NCI-H1048 (cell line): Measurements from ENCODE around the gene NTN4.
"Not testable (repeated sequence)": the region's sequence is repeated elsewhere in the genome, so short reads cannot be mapped to it uniquely, and the experiment has no call there.

Source experiments
- DNase-seq: peaks from one replicate; lab custom pipeline; 2025; lab: John Stamatoyannopoulos, UW

Gene NTN4

DNA sequence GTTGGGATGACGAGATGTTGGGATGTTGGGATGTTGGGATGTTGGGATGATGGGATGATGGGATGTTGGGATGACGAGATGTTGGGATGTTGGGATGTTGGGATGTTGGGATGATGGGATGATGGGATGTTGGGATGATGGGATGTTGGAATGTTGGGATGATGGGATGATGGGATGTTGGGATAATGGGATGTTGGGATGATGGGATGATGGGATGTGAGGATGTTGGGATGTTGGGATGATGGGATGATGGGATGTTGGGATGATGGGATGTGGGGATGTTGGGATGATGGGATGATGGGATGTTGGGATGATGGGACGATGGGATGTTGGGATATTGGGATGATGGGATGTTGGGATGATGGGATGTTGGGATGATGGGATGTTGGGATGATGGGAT, 135.9 kb downstream of the NTN4 start:
- DNase-seq = not testable (repeated sequence)

DNA sequence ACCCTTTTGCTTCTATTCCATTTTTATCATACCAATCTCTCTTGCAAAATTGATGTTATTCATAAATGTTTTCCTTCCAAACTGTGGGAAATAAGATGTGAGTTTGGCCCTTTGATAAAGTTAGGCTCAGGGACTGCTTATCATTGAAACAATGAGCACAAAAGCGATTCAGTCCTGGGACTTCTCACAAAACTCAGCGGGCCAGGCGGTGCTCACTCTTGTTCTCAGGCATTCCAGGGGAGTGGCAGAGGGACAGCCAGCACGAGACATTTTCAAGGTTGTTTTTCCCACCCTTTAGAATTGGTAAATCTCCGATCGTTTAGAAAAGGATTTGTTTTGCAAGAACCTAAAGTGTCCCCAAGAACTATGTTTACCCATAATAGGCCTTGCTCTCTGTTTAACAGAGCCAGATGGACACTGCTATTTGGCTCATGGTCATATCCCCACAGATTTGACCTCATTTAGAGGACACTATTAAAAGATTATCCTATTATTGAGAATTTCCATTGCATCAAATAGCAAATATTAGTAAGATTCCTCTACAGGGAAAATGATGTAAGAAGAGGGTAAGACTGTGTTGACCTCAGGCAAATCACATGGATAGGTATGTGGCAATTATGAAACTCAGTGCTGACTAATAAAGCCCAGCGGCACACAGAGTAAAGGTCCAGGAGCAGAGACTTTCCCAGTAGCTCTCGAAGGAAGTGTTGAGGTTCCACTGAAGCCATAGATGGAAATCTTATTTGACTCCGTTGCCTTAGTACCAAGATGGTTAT, 136.6 kb downstream of the NTN4 start:
- DNase-seq = no peak

DNA sequence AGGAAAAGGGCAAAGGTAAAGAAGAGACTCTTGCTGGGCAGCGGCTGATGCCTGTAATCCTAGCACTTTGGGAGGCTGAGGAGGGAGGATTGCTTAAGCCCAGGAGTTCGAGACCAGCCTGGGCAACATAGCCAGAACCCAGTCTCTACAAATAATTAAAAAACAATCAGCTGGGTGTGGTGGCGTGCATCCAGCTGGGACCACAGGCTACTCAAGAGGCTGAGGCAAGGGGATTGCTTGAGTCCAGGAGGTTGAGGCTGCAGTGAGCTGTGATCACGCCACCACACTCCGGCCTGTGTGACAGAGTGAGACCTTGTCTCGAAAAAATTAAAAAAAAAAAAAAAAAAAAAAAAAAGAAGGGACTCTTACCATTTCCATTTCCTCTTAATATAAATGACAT, 138.9 kb downstream of the NTN4 start:
- DNase-seq = no peak

DNA sequence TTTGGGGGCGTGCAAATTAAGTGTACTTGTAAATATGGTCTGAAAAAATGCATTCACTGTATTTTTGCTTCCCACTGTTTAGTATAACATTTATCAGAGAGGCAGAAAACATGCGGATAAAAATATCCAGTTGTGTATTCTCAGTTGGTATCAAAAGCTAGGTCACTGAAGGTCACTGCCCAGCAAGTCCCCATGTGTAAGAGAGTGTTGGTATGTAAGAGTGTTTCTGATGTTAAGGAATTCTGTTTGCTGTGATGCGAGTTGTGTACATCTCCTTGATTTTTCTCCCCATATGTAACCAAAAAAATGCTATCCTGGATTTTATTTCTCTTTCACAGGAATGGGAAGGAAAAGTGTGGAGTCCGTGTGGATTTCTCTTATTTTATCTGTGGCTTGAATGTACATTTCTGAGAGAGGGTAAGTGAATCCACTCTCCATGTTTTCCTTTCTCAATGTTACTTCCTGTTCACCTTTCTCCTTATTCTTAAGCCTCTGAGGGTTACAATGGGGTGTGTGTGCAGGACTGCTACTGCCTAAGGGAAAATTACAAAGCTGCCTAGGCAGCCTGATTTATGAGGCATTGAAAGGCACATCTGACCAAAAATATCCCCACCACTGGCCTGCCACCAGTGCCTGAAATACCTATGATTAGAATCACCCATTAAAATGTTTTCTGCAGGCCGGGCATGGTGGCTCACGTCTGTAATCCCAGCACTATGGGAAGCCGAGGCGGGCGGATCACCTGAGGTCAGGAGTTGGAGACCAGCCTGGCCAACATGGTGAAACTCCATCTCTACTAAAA, 141.4 kb downstream of the NTN4 start:
- DNase-seq = peak; percentile 22

DNA sequence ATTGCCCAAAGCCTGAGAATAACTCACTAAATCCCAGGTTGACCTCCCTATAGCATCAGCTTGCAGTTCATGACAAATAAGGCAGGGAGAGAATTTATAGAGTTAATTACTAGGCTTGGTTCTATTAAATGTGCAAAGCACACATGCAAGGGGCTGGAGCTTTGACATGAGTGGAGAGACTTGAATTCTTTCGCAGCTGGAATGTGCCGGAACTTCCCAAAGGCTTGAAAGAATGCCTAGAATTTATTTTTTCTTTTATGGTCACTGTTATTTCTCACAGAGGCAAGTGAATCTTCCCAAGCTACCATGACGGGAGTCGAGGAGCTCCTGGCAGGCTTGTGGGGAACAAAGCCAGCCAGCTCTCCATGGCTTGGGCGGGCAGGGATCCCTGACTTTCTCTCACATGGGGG, 143.8 kb downstream of the NTN4 start:
- DNase-seq = no peak

DNA sequence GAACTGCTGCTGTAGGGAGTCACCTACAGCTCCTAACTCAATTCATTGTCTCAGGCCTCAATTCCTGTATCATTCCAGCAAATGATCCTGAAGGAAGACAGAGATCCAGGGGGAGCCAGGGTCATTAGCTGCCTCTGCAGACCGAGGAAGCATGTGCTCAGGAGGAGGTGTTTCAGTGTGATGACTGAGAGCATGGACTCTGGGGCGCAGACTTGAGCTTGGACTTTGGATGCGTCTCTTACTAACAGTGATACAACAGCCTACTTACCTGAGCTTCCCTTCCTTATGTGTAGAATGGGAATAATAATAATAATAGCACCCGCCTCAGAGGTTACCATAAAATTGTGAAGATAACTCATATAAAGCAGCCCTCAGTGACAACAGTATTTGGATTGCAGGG, 147.3 kb downstream of the NTN4 start:
- DNase-seq = no peak

DNA sequence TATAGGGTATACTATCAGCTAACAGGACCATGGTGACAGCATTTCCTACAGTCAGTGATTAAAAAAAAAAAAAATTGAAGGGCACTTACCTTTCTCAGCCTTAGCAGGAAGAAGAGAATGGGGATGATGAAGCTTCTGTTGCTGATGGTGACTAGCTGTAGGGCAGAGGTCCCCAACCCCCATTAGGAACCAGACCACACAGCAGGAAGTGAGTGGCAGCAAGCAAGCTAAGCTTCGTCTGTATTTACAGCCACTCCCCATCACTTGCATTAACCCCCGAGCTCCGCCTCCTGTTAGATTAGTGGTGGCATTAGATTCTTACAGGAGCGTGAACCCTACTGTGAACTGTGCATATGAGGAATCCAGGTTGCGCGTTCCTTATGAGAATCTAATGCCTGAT, 148.0 kb downstream of the NTN4 start:
- DNase-seq = no peak

DNA sequence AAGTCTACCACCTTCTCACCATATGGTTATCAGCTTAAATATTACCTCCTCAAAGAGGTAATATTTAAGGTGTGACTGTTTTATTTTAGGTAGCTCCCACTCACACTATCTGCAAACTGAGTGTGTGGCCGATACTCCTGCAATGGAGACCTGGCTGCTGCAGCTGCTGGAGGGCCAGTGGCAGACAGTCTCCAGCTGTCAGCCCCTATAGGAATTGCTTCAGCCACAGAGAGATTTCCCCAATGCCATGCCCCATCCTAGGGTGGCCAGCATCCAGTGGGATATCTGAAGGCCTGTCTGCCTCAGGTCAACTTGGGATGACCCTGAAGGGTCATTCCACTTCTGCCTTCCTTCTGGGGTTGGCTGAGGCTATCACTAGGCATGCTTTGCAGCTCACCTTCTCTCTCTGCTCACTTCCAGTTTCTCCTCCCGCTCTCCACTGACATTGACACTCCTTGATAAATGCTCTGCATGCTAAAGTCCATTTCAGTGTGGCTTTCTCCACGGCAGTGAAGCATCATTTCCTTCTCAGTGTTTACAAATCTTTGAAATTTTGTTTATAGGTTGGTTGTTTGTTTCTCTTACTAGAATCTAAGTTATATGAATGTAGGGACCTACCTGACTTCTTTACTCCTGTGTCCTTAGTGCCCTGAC, 149.1 kb downstream of the NTN4 start:
- no peak for DNase-seq

DNA sequence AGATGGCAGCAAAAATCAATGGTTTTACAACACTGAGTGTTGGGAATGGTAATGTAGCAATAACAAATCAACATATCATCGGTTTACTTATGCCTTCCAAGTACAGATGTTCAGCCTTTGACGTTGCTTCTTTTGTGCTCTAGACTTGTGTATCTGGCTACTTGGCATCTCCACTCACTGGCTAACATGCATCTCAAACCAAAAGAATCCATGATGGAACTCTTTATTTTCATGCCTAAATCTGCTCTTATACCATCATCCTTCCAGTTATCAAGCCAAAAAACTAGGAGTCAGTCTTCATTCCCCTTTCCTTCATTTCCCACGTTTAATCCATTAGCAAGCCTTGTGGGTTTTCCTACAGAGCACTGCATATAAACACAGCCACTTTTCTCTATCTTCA, 150.0 kb downstream of the NTN4 start:
- DNase-seq = no peak

DNA sequence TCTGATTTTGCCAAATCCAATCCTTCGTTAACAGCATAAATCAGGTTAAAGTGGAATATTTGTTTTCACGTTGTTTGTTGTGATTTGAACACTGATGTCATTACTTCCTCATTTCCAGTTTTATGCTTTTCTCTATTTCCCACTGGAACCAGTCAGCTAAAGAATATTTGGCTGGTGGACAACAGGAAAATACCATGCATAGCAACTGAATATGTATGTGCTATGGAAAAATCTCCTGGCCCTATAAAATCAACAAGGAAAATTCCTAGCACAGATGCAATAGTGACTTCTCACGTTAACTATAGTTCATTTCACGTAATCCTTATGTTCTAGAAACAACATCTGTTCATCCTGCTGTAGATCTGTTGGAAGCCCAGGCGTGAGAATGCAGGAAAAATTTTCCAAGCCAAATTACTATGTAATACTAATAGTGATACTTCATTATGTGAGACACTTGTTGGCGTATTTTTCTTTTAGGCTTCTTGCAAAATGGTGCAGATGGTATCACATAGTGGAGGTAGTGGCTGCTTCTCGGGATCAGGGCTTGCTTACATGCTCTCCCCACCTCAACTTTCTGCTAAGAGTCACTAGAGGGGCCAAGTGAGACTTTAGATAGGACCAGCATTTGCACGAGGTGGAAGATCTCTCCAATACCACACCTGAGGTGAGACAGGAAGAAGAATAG, 153.0 kb downstream of the NTN4 start:
- no peak for DNase-seq

DNA sequence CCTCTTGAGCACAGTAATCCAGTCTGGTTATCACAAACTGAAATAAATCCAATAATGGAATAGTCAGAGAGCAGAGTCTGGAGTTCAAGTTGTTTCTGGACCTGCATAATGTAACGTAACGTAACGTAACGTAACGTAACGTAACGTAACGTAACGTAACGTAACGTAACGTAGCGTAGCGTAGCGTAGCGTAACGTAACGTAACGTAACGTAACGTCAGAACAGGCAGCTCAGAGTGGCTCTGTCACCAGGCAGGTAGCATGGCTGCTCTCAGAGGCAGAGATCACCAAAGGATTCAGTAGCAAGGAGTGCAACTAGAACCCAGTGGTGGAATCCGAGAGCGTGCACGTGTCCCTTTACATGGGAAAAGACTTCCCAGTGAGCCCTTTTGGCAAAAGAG, 153.6 kb downstream of the NTN4 start:
- no peak for DNase-seq

DNA sequence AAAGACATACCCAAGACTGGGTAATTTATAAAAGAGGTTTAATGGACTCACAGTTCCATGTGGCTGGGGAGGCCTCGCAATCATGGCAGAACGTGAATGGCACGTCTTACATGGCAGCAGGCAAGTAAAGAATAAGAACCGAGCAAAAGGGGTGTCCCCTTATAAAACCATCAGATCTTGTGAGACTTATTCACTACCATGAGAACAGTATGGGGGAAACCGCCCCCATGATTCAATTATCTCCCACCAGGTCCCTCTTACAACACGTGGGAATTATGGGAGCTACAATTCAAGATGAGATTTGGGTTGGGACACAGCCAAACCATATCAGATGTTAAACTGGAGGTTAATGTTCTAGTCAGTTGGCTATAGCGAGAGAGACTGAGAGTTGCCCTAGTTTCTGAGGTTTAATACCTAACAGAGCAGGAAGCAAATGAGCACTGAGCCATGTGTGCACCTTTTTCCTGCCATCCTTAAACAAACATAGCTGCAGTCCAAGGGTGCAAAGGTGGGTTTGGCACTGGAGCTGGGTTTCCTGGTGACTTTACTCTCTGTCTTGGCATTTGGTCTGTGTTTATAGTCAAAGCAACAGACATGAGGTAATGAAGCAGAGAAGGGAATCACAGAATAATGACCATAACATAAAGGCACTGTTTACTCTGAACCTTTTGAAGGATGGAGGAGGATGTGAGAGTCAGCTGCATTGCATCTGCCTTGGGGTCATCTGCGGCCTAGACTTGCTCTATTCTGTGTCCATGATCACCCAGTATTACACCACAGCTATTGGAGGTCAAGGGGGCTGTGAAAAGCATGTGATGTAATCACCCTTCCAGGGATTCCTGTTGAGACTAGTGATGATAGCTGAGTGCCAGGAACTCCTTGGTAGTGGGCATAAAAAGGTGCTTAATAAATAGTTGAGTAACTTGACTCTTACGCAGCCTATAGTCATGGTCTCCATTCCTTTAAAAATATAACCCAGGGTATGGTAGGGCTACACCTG, 155.6 kb downstream of the NTN4 start:
- DNase-seq = no peak

DNA sequence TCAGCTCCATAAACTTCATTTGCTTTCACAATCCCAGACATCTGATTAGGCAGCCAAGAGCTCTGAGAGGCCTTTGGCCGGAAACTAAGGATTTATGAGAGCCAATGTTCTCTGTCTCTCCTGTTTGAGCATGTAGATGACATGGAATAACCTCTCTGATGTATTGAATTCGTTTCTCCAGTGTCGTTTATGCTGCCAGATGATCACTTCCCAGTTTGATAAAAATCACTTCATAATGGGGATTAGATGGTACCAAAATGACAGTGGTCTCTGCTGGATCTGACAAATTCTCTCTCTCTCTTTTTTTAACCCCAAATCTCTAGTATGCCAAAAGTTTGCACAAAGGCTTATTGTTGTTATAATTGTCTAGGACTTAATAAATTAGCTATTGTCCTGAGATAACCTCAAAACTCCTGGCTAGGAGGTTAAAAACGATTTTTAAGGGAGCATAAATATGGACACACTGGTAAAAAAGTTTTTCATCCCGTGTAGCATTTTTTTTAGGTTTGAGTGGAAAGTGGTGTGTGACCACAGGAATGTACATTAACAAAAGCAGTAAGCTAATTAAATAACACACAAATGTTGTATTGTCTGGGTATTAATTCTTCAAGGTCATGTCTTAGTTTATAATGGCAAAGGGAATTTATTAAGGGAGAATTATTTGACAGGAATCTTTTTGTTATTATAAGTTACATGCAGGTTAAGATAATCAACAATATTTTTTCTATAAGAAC, 156.7 kb downstream of the NTN4 start:
- DNase-seq = no peak

DNA sequence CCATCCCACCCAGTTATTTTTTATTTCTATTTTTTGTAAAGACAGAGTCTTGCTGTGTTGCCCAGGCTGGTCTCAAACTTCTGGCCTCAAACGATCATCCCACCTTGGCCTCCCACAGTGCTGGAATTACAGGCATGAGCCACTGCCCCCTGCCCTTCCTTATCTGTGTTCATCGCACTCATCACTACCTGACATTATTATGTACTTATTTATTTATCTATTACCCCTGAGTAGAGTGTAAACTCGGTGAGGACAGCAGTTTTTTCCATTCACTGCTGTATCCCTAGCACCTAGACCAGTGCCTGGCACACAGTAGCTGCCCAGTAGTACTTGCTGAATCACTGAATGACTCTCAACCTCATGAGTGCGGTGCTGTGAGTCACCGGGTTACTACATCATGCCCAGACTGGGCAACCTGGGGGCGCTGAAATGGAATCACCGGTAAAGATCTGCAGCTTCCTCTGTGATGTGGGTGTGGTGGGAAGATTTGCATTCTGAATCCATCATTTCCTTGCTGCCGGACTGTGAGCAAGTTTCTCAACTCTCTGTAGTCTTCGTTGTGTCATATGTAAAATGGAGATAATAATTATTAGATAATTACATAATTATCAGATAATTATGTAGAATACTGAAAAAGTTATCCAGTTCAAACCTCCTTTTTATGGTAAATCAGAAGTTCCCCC, 157.4 kb downstream of the NTN4 start:
- DNase-seq = no peak

DNA sequence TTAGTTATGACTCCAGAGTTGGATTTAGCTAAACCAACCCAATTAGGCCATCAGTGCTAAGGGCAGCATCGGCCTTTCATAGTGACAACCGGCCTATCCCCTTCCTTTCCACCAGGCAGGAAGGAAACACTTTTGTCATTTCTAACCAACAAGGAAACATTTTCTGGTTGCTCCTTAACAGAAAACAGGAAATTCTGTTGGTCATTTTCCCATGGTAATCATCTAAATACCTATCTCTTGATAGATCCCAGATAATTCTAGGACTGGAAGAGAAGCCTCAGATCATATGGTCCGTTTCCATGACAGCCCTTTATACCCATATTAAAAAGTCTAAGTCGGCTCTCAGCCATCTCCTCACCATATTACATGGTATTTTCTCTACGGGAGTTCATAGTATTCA, 160.1 kb downstream of the NTN4 start:
- no peak for DNase-seq

DNA sequence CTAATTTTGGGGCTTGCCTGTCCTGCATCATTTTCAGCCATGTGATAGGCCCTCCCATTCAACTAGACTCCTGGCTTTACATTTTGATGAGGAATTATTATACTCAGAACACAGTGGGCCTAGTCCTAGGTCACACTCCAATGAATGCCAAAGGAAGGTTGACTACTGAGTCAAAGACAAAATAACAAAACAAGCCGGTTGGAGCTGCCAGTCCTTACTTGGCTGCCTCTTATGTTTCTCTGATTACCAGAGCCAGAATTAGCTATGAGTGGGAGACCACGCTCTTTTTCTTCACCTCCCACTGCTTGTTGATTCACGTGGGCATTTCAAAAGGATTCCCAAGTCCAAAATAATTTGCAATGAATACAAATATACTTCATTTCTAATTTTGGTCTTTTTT, 161.2 kb downstream of the NTN4 start:
- no peak for DNase-seq

DNA sequence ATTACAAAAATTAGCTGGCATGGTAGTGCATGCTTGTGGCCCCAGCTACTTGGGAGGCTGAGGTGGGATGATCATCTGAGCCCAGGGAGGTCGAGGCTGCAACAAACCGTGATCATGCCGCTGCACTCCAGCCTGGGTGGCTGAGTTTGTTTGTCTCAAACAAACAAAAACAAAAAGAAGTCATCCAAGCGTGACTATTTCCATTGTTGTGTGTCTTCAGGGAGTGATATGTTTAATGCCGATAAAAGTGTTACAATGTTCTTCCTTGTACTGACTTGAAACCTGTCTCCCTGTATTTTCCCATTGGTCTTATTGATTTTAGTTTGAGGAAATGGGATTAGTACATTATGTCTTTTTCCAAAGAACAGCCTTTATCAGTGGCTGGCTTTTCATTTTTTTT, 163.7 kb downstream of the NTN4 start:
- no peak for DNase-seq

DNA sequence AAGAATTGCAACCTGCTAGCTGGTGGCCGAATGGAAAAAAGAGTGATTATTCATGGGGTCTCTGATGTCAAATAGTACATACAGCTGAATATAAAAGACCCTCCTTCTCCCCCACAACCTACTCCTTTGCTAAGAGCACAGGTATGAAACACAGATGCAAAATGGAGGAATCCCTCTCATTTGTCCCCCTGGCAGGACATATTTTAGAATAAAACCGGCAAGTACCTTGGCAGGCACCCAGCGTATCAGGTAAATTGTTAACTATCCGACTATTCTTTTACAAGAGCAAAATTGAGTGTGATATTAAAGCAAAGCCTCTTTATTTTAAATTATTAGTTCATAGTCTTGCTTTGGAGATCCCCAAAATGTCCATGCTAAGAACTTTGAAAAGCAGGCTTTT, 165.6 kb downstream of the NTN4 start:
- no peak for DNase-seq

DNA sequence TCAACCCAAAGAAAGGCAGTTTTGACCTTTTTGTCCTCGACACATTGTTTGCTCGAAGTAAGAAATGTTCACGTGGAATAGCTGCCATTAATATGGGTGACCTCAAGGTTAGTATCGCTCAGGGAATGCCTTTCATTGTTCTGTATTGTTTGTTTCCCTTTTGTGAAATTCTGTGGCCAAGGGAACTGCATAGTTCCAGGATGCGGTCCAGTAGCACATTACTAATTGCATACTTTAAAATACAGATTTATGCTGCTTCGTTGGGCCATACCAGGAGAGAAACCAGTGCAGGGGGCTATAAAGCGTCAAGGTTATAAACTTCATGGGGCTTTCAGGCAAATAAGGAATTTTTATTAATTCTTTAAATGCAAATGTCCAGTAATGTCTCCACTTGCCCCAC, 166.0 kb downstream of the NTN4 start:
- peak; percentile 44 for DNase-seq
